ENCODE data around the gene SLC38A9. TPM values are rescaled to one million over a fixed set of nuclear protein-coding genes. Genes with fewer than 3 reads are reported as not detected.

Gene SLC38A9
- total RNA-seq, 4 donors from 2014 or later, result 8.5 to 21.3 (median 16.7) TPM

DNA sequence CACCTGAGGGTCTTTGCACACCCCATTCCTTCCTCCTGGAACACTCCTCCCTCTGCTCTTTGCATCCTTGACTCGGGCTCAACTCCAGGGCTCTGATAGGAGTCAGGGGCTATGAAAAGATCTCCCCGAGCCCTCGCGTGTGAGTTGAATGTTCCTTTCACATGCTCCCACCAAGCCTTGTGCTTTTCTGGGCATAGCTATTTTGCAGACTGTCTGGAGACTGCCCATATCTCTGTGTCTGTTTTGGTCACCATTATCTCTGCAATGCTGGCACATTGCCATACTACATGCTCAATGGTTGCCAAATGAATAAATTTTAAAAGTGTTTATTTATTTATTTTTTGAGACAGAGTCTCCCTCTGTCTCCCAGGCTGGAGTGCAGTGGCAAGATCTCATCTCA lies 120.4 kb downstream of the SLC38A9 start:
- no peak for TF ChIP-seq POLR2A (IDR thresholded peaks at IDR 0.05)
- TF ChIP-seq, protein P1, sequence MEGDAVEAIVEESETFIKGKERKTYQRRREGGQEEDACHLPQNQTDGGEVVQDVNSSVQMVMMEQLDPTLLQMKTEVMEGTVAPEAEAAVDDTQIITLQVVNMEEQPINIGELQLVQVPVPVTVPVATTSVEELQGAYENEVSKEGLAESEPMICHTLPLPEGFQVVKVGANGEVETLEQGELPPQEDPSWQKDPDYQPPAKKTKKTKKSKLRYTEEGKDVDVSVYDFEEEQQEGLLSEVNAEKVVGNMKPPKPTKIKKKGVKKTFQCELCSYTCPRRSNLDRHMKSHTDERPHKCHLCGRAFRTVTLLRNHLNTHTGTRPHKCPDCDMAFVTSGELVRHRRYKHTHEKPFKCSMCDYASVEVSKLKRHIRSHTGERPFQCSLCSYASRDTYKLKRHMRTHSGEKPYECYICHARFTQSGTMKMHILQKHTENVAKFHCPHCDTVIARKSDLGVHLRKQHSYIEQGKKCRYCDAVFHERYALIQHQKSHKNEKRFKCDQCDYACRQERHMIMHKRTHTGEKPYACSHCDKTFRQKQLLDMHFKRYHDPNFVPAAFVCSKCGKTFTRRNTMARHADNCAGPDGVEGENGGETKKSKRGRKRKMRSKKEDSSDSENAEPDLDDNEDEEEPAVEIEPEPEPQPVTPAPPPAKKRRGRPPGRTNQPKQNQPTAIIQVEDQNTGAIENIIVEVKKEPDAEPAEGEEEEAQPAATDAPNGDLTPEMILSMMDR (IDR thresholded peaks at IDR 0.05), result no peak
- 82 to 91% methylated on average over 4 of the region's 4 CpGs for WGBS, 2 donors

DNA sequence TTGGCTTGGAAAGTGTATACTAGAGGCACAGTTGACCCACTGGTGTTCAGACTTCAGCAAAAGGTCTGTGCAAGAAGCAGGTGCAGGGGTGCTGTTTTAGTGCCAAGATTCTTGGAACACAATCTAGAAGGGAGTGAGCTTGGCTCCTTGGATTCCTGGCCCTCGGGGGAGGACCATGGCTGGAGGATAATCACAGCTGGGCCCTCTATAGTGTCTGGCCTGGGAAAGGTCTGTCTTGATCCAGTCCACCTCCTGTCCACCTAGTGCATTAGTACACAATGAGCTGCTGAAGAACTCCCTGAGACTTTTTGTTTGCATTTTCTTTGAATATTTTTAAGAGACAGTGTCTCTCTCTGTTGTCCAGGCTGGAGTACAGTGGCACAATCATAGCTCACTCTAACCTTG lies 126.9 kb downstream of the SLC38A9 start:
- intact Hi-C loops (cut with DNase I; ENCODE audit: low total_unique reads), result no loop called here
- H3K4me3 ChIP-seq (ENCODE audit: low read depth, poor library complexity, severe bottlenecking), result no peak overlapping the region
- TF ChIP-seq, protein P1 (IDR thresholded peaks at IDR 0.05), result no peak
- no peak for TF ChIP-seq POLR2A (IDR thresholded peaks at IDR 0.05)
- 50 to 71% methylated on average over 1 of the region's 1 CpG for WGBS, 2 donors
- no peak for DNase-seq (ENCODE audit: low spot score in 2 of 2)

More for the DNA sequence above, 120.4 kb downstream of the SLC38A9 start:
- no peak for DNase-seq (ENCODE audit: low spot score in 2 of 2)
- intact Hi-C loops (cut with DNase I; ENCODE audit: low total_unique reads), result no loop called here
- no peak overlapping the region for H3K4me3 ChIP-seq (ENCODE audit: low read depth, poor library complexity, severe bottlenecking)

DNA sequence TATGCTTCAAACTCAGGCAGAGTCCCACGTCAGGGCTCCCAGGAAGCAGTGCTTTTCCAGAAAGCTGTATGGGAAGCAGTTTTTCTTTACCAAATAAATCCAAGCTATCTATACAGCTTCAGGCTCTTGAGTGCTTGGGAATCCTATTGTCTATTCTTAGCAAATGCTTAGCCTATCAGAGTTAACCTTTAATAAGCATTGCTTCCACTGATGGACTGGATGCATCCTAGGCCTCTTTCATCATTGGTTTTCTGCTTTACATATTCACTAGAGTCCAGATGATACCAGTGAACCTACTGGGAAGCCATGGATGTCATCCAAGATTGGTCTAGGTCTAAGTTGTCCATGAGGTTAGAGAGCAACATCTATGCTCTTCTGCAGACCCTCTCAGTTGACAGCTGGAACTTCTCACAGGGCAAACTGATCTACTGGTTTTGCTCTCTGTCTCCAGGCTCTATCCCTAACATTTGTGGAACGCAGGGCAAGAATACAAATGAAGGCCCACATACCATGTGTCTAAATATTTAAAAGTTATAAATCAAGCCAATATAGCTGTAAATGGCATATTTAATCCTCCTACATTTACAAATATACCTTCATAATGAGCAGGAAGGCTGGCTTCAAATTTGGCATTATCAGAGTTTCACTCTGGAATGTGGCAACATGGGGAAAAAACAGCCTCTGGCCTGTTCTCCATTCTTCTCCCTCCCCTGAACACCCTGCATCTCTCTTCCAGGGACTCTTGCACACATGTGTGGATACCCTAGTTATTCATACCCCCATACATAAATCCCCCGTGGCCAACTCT lies 127.5 kb downstream of the SLC38A9 start:
- intact Hi-C loops (cut with DNase I; ENCODE audit: low total_unique reads), result no loop called here
- 60 to 80% methylated on average over 3 of the region's 3 CpGs for WGBS, 2 donors
- no peak for DNase-seq (ENCODE audit: low spot score in 2 of 2)
- TF ChIP-seq, protein P1 (IDR thresholded peaks at IDR 0.05), result no peak
- TF ChIP-seq POLR2A (IDR thresholded peaks at IDR 0.05), result no peak
- H3K4me3 ChIP-seq (ENCODE audit: low read depth, poor library complexity, severe bottlenecking), result no peak overlapping the region

DNA sequence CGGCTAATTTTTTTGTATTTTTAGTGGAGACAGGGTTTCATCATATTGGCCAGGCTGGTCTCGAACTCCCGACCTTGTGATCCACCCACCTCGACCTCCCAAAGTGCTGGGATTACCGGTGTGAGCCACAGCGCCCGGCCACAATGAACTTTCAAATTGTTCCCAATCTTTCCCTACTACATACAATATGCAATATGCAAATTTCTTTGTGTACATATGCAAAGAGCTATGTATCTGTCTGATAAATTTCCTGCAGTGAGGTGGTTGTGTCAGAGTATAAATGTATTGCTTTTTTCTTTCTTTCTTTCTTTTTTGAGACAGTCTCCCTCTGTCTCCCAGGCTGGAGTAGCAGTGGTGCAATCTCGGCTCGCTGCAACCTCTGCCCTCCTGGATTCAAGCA lies 128.5 kb downstream of the SLC38A9 start:
- TF ChIP-seq POLR2A (IDR thresholded peaks at IDR 0.05), result no peak
- TF ChIP-seq, protein P1 (IDR thresholded peaks at IDR 0.05), result no peak
- WGBS, 2 donors, result 90 to 94% methylated on average over 9 of the region's 9 CpGs
- no peak for DNase-seq (ENCODE audit: low spot score in 2 of 2)
- no peak overlapping the region for H3K4me3 ChIP-seq (ENCODE audit: low read depth, poor library complexity, severe bottlenecking)
- intact Hi-C loops (cut with DNase I; ENCODE audit: low total_unique reads), result no loop called here

DNA sequence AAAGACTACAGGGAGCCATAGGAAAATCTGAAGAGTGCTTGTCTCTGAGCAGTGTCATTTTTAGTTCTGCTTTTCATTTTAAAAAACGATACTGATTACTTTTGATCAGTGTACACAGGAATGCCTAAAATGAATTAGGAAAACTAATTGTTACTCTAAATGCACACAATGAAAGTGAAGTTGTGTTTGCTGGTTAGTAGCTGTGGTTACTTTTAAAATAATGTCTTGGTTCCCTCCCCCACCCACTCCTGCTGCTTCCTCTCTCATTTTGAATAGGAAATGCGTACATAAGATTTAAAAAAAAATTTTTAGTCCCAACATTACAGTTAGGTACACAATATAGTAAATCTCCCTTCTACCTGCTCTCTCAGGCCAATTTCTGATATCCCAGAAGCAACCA lies 129.9 kb downstream of the SLC38A9 start:
- TF ChIP-seq POLR2A (IDR thresholded peaks at IDR 0.05), result no peak
- TF ChIP-seq, protein P1 (IDR thresholded peaks at IDR 0.05), result no peak
- WGBS, 2 donors, result 51 to 59% methylated on average over 2 of the region's 2 CpGs
- intact Hi-C loops (cut with DNase I; ENCODE audit: low total_unique reads), result no loop called here
- H3K4me3 ChIP-seq (ENCODE audit: low read depth, poor library complexity, severe bottlenecking), result no peak overlapping the region
- DNase-seq (ENCODE audit: low spot score in 2 of 2), result no peak

Measured in lower leg skin (tissue), 4 donors.